ENCODE data around the gene CRHBP. TPM values are rescaled to one million over a fixed set of nuclear protein-coding genes. Genes with fewer than 3 reads are reported as not detected.

CRHBP gene
- total RNA-seq, 6 experiments from 2014 or later, result not detected

GRCh38 chr5:76947082-76947503 lies 5.8 kb upstream of the CRHBP start:
- H3K27me3 Mint-ChIP-seq (ENCODE audit: insufficient read depth), result no peaks in the 10 kb centered on the region; the same call in none of the 2 replicates
- no peak overlapping the region for H3K27ac Mint-ChIP-seq
- H3K9me3 Mint-ChIP-seq, result no peaks in the 10 kb centered on the region
- no peak for TF ChIP-seq CTCF (IDR thresholded peaks at IDR 0.05)
- H3K36me3 Mint-ChIP-seq (ENCODE audit: low read depth), result no peaks in the 10 kb centered on the region
- H3K4me3 Mint-ChIP-seq, result no peak overlapping the region
- H3K4me1 Mint-ChIP-seq (ENCODE audit: low read depth), result peaks cover 30% of the 10 kb centered on the region
- DNase-seq, result no peak

- H3K27me3 Mint-ChIP-seq (ENCODE audit: insufficient read depth), result peaks cover 30% of the 10 kb centered on the region
- no peak for DNase-seq
- H3K4me3 Mint-ChIP-seq, result peak overlapping the region; percentile 66
These were observed 922 bp downstream of the CRHBP start for GRCh38 chr5:76953551-76954382.

GRCh38 chr5:76954383-76954763 lies 1.5 kb downstream of the CRHBP start:
- no peaks in the 10 kb centered on the region for H3K9me3 Mint-ChIP-seq
- peaks cover 30% of the 10 kb centered on the region for H3K27me3 Mint-ChIP-seq (ENCODE audit: insufficient read depth)
- TF ChIP-seq CTCF (IDR thresholded peaks at IDR 0.05), result no peak

More at GRCh38 chr5:76953551-76954382, 922 bp downstream of the CRHBP start:
- Mint-ChIP-seq H3K27ac (no peak overlapping the region), H3K4me1 (ENCODE audit: low read depth) (peaks cover 6% of the 10 kb centered on the region), H3K36me3 (ENCODE audit: low read depth) (no peaks in the 10 kb centered on the region), H3K9me3 (no peaks in the 10 kb centered on the region)
- no peak for TF ChIP-seq CTCF (IDR thresholded peaks at IDR 0.05)

GRCh38 chr5:76956033-76956432 lies 3.2 kb downstream of the CRHBP start:
- no peak for TF ChIP-seq CTCF (IDR thresholded peaks at IDR 0.05)
- H3K4me1 Mint-ChIP-seq (ENCODE audit: low read depth), result peaks cover 22% of the 10 kb centered on the region
- H3K36me3 Mint-ChIP-seq (ENCODE audit: low read depth), result no peaks in the 10 kb centered on the region
- peaks cover 30% of the 10 kb centered on the region for H3K27me3 Mint-ChIP-seq (ENCODE audit: insufficient read depth)
- H3K4me3 Mint-ChIP-seq, result no peak overlapping the region
- no peaks in the 10 kb centered on the region for H3K9me3 Mint-ChIP-seq
- H3K27ac Mint-ChIP-seq, result no peak overlapping the region
- DNase-seq, result no peak

More at GRCh38 chr5:76954383-76954763, 1.5 kb downstream of the CRHBP start:
- Mint-ChIP-seq H3K36me3 (ENCODE audit: low read depth) (no peaks in the 10 kb centered on the region), H3K4me1 (ENCODE audit: low read depth) (peaks cover 12% of the 10 kb centered on the region), H3K27ac (no peak overlapping the region), H3K4me3 (peak overlapping the region; percentile 20; the same call in 1 of the 2 replicates)
- DNase-seq, result no peak

- DNase-seq, result peak; percentile 25
- Mint-ChIP-seq H3K9me3 (no peaks in the 10 kb centered on the region), H3K4me3 (no peak overlapping the region; the same call in 1 of the 2 replicates), H3K27ac (no peak overlapping the region), H3K4me1 (ENCODE audit: low read depth) (peaks cover 22% of the 10 kb centered on the region), H3K27me3 (ENCODE audit: insufficient read depth) (peaks cover 28% of the 10 kb centered on the region), H3K36me3 (ENCODE audit: low read depth) (no peaks in the 10 kb centered on the region)
- no peak for TF ChIP-seq CTCF (IDR thresholded peaks at IDR 0.05)
These were observed 6.3 kb downstream of the CRHBP start for GRCh38 chr5:76958991-76959767.

Data from HFFc6 (cell line).